ENCODE data around the gene NRCAM.

DNA sequence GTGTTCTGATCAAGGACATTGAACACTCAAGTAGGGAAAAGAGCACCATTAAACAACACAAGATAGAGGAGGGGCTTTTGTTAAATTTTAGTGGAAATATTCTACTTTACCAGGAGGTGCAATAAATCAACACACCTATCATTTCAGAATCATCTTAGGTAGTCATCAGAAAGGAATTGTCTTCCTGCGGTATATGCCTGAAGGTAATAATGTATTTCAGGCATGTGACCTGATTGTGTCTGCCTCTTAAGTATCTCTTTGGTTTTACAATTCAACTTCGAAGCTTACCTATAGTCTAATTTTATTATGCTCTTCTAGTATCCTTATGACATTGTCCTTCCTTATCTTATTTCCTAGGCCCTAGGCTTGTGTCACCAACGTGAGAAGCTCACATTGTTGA lies 267.5 kb downstream of the NRCAM start:
- TF ChIP-seq, protein P1, sequence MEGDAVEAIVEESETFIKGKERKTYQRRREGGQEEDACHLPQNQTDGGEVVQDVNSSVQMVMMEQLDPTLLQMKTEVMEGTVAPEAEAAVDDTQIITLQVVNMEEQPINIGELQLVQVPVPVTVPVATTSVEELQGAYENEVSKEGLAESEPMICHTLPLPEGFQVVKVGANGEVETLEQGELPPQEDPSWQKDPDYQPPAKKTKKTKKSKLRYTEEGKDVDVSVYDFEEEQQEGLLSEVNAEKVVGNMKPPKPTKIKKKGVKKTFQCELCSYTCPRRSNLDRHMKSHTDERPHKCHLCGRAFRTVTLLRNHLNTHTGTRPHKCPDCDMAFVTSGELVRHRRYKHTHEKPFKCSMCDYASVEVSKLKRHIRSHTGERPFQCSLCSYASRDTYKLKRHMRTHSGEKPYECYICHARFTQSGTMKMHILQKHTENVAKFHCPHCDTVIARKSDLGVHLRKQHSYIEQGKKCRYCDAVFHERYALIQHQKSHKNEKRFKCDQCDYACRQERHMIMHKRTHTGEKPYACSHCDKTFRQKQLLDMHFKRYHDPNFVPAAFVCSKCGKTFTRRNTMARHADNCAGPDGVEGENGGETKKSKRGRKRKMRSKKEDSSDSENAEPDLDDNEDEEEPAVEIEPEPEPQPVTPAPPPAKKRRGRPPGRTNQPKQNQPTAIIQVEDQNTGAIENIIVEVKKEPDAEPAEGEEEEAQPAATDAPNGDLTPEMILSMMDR (tag by site-specific recombination; IDR thresholded peaks at IDR 0.05): no peak
- no peak for TF ChIP-seq ZNF561 (tag by site-specific recombination; IDR thresholded peaks at IDR 0.05; ENCODE audit: borderline replicate concordance)
- TF ChIP-seq REPIN1 (tag by site-specific recombination; IDR thresholded peaks at IDR 0.05; ENCODE audit: low read depth): no peak
- TF ChIP-seq, protein P2, sequence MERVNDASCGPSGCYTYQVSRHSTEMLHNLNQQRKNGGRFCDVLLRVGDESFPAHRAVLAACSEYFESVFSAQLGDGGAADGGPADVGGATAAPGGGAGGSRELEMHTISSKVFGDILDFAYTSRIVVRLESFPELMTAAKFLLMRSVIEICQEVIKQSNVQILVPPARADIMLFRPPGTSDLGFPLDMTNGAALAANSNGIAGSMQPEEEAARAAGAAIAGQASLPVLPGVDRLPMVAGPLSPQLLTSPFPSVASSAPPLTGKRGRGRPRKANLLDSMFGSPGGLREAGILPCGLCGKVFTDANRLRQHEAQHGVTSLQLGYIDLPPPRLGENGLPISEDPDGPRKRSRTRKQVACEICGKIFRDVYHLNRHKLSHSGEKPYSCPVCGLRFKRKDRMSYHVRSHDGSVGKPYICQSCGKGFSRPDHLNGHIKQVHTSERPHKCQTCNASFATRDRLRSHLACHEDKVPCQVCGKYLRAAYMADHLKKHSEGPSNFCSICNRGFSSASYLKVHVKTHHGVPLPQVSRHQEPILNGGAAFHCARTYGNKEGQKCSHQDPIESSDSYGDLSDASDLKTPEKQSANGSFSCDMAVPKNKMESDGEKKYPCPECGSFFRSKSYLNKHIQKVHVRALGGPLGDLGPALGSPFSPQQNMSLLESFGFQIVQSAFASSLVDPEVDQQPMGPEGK (tag by site-specific recombination; IDR thresholded peaks at IDR 0.05): no peak
- TF ChIP-seq MYNN (tag by site-specific recombination; IDR thresholded peaks at IDR 0.05; ENCODE audit: borderline replicate concordance): no peak
- TF ChIP-seq, protein P3, sequence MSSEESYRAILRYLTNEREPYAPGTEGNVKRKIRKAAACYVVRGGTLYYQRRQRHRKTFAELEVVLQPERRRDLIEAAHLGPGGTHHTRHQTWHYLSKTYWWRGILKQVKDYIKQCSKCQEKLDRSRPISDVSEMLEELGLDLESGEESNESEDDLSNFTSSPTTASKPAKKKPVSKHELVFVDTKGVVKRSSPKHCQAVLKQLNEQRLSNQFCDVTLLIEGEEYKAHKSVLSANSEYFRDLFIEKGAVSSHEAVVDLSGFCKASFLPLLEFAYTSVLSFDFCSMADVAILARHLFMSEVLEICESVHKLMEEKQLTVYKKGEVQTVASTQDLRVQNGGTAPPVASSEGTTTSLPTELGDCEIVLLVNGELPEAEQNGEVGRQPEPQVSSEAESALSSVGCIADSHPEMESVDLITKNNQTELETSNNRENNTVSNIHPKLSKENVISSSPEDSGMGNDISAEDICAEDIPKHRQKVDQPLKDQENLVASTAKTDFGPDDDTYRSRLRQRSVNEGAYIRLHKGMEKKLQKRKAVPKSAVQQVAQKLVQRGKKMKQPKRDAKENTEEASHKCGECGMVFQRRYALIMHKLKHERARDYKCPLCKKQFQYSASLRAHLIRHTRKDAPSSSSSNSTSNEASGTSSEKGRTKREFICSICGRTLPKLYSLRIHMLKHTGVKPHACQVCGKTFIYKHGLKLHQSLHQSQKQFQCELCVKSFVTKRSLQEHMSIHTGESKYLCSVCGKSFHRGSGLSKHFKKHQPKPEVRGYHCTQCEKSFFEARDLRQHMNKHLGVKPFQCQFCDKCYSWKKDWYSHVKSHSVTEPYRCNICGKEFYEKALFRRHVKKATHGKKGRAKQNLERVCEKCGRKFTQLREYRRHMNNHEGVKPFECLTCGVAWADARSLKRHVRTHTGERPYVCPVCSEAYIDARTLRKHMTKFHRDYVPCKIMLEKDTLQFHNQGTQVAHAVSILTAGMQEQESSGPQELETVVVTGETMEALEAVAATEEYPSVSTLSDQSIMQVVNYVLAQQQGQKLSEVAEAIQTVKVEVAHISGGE (tag by site-specific recombination; conservative IDR thresholded peaks at IDR 0.05; ENCODE audit: low read depth): no peak
- TF ChIP-seq, protein P4, sequence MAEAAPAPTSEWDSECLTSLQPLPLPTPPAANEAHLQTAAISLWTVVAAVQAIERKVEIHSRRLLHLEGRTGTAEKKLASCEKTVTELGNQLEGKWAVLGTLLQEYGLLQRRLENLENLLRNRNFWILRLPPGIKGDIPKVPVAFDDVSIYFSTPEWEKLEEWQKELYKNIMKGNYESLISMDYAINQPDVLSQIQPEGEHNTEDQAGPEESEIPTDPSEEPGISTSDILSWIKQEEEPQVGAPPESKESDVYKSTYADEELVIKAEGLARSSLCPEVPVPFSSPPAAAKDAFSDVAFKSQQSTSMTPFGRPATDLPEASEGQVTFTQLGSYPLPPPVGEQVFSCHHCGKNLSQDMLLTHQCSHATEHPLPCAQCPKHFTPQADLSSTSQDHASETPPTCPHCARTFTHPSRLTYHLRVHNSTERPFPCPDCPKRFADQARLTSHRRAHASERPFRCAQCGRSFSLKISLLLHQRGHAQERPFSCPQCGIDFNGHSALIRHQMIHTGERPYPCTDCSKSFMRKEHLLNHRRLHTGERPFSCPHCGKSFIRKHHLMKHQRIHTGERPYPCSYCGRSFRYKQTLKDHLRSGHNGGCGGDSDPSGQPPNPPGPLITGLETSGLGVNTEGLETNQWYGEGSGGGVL (tag by site-specific recombination; IDR thresholded peaks at IDR 0.05): no peak
- TF ChIP-seq, protein P5, sequence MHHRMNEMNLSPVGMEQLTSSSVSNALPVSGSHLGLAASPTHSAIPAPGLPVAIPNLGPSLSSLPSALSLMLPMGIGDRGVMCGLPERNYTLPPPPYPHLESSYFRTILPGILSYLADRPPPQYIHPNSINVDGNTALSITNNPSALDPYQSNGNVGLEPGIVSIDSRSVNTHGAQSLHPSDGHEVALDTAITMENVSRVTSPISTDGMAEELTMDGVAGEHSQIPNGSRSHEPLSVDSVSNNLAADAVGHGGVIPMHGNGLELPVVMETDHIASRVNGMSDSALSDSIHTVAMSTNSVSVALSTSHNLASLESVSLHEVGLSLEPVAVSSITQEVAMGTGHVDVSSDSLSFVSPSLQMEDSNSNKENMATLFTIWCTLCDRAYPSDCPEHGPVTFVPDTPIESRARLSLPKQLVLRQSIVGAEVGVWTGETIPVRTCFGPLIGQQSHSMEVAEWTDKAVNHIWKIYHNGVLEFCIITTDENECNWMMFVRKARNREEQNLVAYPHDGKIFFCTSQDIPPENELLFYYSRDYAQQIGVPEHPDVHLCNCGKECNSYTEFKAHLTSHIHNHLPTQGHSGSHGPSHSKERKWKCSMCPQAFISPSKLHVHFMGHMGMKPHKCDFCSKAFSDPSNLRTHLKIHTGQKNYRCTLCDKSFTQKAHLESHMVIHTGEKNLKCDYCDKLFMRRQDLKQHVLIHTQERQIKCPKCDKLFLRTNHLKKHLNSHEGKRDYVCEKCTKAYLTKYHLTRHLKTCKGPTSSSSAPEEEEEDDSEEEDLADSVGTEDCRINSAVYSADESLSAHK (tag by site-specific recombination; IDR thresholded peaks at IDR 0.05): no peak
- no peak for TF ChIP-seq ZNF571 (tag by site-specific recombination; IDR thresholded peaks at IDR 0.05)
- TF ChIP-seq, protein P6, sequence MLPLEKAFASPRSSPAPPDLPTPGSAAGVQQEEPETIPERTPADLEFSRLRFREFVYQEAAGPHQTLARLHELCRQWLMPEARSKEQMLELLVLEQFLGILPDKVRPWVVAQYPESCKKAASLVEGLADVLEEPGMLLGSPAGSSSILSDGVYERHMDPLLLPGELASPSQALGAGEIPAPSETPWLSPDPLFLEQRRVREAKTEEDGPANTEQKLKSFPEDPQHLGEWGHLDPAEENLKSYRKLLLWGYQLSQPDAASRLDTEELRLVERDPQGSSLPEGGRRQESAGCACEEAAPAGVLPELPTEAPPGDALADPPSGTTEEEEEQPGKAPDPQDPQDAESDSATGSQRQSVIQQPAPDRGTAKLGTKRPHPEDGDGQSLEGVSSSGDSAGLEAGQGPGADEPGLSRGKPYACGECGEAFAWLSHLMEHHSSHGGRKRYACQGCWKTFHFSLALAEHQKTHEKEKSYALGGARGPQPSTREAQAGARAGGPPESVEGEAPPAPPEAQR (tag by site-specific recombination; IDR thresholded peaks at IDR 0.05): no peak
- TF ChIP-seq ZNF10 (tag by site-specific recombination; IDR thresholded peaks at IDR 0.05): no peak
- TF ChIP-seq ZNF366 (tag by site-specific recombination; conservative IDR thresholded peaks at IDR 0.05): no peak
- TF ChIP-seq ZNF510 (tag by site-specific recombination; IDR thresholded peaks at IDR 0.05; ENCODE audit: insufficient replicate concordance): no peak
- TF ChIP-seq, protein P7, sequence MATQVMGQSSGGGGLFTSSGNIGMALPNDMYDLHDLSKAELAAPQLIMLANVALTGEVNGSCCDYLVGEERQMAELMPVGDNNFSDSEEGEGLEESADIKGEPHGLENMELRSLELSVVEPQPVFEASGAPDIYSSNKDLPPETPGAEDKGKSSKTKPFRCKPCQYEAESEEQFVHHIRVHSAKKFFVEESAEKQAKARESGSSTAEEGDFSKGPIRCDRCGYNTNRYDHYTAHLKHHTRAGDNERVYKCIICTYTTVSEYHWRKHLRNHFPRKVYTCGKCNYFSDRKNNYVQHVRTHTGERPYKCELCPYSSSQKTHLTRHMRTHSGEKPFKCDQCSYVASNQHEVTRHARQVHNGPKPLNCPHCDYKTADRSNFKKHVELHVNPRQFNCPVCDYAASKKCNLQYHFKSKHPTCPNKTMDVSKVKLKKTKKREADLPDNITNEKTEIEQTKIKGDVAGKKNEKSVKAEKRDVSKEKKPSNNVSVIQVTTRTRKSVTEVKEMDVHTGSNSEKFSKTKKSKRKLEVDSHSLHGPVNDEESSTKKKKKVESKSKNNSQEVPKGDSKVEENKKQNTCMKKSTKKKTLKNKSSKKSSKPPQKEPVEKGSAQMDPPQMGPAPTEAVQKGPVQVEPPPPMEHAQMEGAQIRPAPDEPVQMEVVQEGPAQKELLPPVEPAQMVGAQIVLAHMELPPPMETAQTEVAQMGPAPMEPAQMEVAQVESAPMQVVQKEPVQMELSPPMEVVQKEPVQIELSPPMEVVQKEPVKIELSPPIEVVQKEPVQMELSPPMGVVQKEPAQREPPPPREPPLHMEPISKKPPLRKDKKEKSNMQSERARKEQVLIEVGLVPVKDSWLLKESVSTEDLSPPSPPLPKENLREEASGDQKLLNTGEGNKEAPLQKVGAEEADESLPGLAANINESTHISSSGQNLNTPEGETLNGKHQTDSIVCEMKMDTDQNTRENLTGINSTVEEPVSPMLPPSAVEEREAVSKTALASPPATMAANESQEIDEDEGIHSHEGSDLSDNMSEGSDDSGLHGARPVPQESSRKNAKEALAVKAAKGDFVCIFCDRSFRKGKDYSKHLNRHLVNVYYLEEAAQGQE (tag by site-specific recombination; IDR thresholded peaks at IDR 0.05): no peak
